Gastroesophageal sphincter (tissue), 3 donors: ENCODE measurements around the gene SND1.

Source experiments
- EP300 ChIP-seq: sonication (generic); formaldehyde crosslinking; IDR thresholded peaks from one replicate; pipeline ENCODE4 v1.6.1; 2017; ENCODE audit warnings: antibody characterized with exemption, mild to moderate bottlenecking
- POLR2A ChIP-seq, 2 donors: fragments of 450-650 bp; IDR thresholded peaks; one replicate each; pipeline ENCODE4 v1.6.1; 2017; ENCODE audit warnings: antibody characterized with exemption in 2 of 2, mild to moderate bottlenecking in 2 of 2, moderate library complexity in 1 of 2
- POLR2AphosphoS5 ChIP-seq: sonication (generic); formaldehyde crosslinking; IDR thresholded peaks from one replicate; pipeline ENCODE4 v1.6.1; 2017; ENCODE audit warnings: antibody characterized with exemption
- TF ChIP-seq, protein P1 (sequence below), 4 experiments: fragments of 200-600 bp in 2 of 4; fragments of 450-650 bp in 2 of 4; sonication (generic) in 1 of 4; IDR thresholded peaks; one replicate each; pipeline ENCODE4 v1.5.1; 2017 to 2019; ENCODE audit warnings: antibody characterized with exemption in 4 of 4, mild to moderate bottlenecking in 2 of 4, moderate library complexity in 2 of 4

DNA sequence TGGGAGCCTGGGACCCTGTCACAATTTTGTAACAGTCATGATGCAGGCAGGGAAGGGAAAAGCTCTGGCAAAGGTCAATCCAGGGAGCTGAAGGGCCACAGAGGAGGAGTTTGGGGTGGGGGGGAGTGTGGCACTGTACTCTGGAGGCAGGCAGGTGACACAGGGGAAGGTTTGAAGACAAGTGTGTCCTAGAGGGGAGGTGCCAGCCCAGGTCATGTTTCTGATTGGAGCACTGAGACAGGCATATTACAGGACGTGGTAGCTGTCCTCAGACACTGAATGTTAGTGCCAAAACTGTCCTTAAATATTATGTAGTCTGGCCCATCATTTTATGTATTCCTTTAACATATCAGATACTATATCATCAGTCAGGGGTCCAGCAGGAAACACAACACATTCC lies 454.8 kb downstream of the SND1 start:
- TF ChIP-seq POLR2A (IDR thresholded peaks at IDR 0.05) (no peak), EP300 (no peak), POLR2AphosphoS5 (no peak)
- TF ChIP-seq, protein P1, sequence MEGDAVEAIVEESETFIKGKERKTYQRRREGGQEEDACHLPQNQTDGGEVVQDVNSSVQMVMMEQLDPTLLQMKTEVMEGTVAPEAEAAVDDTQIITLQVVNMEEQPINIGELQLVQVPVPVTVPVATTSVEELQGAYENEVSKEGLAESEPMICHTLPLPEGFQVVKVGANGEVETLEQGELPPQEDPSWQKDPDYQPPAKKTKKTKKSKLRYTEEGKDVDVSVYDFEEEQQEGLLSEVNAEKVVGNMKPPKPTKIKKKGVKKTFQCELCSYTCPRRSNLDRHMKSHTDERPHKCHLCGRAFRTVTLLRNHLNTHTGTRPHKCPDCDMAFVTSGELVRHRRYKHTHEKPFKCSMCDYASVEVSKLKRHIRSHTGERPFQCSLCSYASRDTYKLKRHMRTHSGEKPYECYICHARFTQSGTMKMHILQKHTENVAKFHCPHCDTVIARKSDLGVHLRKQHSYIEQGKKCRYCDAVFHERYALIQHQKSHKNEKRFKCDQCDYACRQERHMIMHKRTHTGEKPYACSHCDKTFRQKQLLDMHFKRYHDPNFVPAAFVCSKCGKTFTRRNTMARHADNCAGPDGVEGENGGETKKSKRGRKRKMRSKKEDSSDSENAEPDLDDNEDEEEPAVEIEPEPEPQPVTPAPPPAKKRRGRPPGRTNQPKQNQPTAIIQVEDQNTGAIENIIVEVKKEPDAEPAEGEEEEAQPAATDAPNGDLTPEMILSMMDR (IDR thresholded peaks at IDR 0.05) = no peak
